Glutamatergic neuron (in vitro differentiated cells): ENCODE measurements around the gene C11orf97. TPM values are rescaled to one million over a fixed set of nuclear protein-coding genes. Genes with fewer than 3 reads are reported as not detected.

Experiments used
- DNase-seq: peaks from one replicate; pipeline ENCODE4 v3.0.0; 2022
- H3K27ac Mint-ChIP-seq: one replicate; pipeline ENCODE4 v1.8.0; 2020; ENCODE audit warnings: mild to moderate bottlenecking, mixed read lengths, inconsistent platforms; ENCODE audit not compliant: unreplicated experiment
- H3K27me3 Mint-ChIP-seq: one replicate; pipeline ENCODE4 v1.8.0; 2020; ENCODE audit warnings: mild to moderate bottlenecking, moderate library complexity, mixed read lengths, inconsistent platforms; ENCODE audit not compliant: unreplicated experiment
- H3K36me3 Mint-ChIP-seq: one replicate; pipeline ENCODE4 v1.8.0; 2020; ENCODE audit warnings: mild to moderate bottlenecking, mixed read lengths, inconsistent platforms; ENCODE audit not compliant: unreplicated experiment
- H3K4me1 Mint-ChIP-seq: one replicate; pipeline ENCODE4 v1.8.0; 2020; ENCODE audit warnings: mild to moderate bottlenecking, low read depth, mixed read lengths, inconsistent platforms; ENCODE audit not compliant: unreplicated experiment
- H3K4me3 Mint-ChIP-seq: one replicate; pipeline ENCODE4 v1.8.0; 2020; ENCODE audit warnings: mild to moderate bottlenecking, mixed read lengths, inconsistent platforms; ENCODE audit not compliant: unreplicated experiment
- H3K9me3 Mint-ChIP-seq: one replicate; pipeline ENCODE4 v1.8.0; 2020; ENCODE audit warnings: mild to moderate bottlenecking, moderate library complexity, mixed read lengths, inconsistent platforms; ENCODE audit not compliant: unreplicated experiment
- total RNA-seq: library from RNA; stranded (reverse); fragmentation: NEBNext Ultra II Directional; extraction: Animal tissue kit (Norgen Biotek cat#: 25700); gene quantifications from one replicate; pipeline ENCODE4 v1.2.1, GENCODE V29; 2021; ENCODE audit not compliant: unreplicated experiment
- TF ChIP-seq, protein P1 (sequence below): fragments of 200-600 bp; sonication (generic); IDR thresholded peaks from one replicate; pipeline ENCODE4 v1.5.0; 2021; ENCODE audit not compliant: partially characterized antibody, unreplicated experiment

The C11orf97 gene
- total RNA-seq, 1 donor from 2014 or later: not detected

DNA sequence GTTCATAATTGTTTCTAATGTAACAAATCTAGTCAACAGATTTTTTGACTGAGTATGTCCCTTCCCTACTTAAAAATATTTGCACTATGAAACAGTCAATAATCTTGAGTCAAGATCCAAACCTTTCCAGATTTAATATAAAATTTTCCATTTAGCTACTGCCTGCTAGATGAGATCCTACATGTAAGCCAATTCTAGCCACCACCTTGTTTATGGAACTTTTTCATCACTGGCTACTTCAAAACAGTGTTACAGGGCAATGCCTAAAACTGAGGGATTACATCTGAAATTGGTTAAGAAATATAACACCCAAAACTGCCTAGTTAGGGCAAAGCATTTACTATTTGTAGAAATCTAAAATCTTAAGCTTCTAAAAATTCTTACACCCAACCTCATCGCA lies 20.9 kb downstream of the C11orf97 start:
- Mint-ChIP-seq H3K27me3 (no peaks in the 10 kb centered on the region), H3K9me3 (no peaks in the 10 kb centered on the region), H3K4me1 (no peaks in the 10 kb centered on the region), H3K27ac (no peak overlapping the region), H3K36me3 (no peaks in the 10 kb centered on the region), H3K4me3 (no peak overlapping the region)
- no peak for DNase-seq
- TF ChIP-seq, protein P1, sequence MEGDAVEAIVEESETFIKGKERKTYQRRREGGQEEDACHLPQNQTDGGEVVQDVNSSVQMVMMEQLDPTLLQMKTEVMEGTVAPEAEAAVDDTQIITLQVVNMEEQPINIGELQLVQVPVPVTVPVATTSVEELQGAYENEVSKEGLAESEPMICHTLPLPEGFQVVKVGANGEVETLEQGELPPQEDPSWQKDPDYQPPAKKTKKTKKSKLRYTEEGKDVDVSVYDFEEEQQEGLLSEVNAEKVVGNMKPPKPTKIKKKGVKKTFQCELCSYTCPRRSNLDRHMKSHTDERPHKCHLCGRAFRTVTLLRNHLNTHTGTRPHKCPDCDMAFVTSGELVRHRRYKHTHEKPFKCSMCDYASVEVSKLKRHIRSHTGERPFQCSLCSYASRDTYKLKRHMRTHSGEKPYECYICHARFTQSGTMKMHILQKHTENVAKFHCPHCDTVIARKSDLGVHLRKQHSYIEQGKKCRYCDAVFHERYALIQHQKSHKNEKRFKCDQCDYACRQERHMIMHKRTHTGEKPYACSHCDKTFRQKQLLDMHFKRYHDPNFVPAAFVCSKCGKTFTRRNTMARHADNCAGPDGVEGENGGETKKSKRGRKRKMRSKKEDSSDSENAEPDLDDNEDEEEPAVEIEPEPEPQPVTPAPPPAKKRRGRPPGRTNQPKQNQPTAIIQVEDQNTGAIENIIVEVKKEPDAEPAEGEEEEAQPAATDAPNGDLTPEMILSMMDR: no peak

DNA sequence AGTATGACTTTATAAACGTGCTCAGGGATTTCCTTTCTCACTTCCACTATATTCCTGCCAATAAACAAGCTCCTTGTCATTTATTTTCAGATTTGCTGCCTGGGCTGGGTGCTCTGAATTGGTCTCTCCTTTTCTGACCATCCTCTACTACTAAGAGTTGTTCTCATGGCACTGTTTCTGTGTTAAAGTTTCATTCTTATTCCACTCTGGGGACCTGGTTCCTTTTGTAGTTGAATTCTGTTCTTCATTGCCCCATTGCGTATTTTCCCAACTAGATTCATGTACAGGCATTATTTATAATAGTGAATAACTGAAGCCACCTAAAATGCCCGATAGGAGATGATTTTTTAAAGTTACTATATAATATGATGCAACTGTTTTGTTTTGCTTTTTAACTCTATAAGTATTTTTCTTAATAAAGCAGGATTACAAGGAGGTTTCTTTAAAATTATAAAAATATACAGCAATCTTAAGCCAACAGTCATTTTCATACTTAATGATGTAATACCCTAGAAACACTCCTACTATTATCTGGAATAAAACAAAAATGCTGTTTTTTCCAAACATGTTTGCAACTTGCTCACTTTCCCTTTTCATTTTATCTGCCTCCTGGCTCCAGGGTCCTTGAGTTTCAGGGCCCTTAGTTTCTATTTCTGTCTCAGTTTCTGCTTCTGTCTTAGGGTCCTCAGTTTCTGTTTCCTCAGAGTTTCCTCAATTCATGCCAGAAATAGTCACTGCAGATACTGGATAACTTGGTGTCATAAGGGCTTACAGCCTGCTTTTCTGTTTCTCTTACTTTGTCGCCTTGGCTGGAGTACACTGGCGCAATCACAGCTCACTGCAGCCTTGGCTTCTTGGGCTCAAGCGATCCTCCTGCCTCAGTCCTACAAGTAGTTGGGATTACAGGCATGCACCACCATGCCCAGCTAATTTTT lies 21.7 kb downstream of the C11orf97 start:
- no peaks in the 10 kb centered on the region for H3K9me3 Mint-ChIP-seq
- no peaks in the 10 kb centered on the region for H3K4me1 Mint-ChIP-seq
- H3K4me3 Mint-ChIP-seq: no peak overlapping the region
- TF ChIP-seq, protein P1: no peak
- no peak for DNase-seq
- H3K27ac Mint-ChIP-seq: no peak overlapping the region
- no peaks in the 10 kb centered on the region for H3K36me3 Mint-ChIP-seq
- H3K27me3 Mint-ChIP-seq: no peaks in the 10 kb centered on the region

DNA sequence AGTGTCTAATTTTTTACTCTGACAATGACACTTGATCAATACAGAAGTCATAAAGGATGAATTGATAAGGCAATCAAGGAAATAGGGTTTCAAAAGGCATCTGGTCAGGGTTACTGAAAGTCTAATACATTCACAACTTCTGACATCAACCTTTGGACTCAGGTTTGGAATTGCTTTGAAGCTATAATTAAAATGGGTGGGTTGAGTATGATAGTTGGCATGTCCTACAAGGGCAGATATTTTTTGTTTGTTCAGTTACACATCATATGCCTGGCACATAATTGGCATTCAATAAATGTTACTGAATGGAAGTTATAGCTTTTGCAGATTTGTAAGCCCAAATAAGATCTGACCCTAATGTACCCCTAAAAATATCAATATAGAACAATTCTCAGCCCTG lies 24.1 kb downstream of the C11orf97 start:
- no peaks in the 10 kb centered on the region for H3K9me3 Mint-ChIP-seq
- no peaks in the 10 kb centered on the region for H3K27me3 Mint-ChIP-seq
- H3K4me1 Mint-ChIP-seq: no peaks in the 10 kb centered on the region
- H3K4me3 Mint-ChIP-seq: no peak overlapping the region
- no peak for DNase-seq
- H3K36me3 Mint-ChIP-seq: no peaks in the 10 kb centered on the region
- TF ChIP-seq, protein P1: no peak
- no peak overlapping the region for H3K27ac Mint-ChIP-seq

DNA sequence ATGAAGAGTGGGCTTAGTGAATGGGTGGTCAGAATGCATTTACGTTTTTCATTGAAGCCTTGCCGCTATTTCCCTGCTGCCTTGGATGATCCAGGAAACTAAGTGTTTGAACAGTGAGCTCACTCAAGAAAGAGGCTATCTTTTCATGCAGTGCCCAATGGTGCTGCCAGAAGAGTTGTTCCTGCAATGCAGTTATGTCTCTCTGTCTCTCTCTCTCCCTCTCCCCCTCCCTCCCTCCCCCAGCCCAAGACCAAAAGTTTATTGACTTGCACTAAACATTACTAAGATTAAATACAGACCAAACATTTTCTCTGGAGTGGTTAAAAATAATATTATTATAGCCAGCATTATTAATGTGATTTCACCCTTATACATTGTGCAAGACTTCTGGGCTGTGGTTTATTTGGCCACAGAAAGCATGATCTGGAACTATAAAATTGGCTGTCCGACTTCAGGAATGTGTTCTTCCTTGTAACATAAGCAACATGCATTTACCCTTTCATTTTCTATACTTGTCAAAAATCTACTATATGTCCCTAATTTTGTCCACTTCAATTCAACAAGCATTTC lies 24.9 kb downstream of the C11orf97 start:
- Mint-ChIP-seq H3K27ac (no peak overlapping the region), H3K4me3 (no peak overlapping the region), H3K4me1 (no peaks in the 10 kb centered on the region), H3K27me3 (no peaks in the 10 kb centered on the region), H3K9me3 (no peaks in the 10 kb centered on the region), H3K36me3 (no peaks in the 10 kb centered on the region)
- DNase-seq: no peak
- TF ChIP-seq, protein P1: no peak

DNA sequence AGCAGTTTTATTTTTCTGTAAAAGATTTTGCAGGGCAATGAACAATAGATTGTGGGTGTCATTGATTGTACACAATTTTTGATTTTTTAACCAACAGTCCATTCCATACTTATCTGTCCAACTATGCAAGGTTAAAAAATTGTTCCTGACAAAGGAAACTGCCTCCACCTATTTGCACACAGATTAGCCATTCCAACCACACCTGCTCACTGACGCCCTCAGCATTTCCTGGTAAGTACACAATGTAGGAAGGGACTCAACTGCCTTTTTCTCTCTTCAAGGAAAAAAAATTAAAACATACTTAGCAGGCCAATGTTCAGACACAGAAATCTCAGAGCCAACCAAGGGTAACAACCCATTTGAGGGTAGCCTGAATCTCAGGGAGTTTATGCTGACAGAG lies 27.2 kb downstream of the C11orf97 start:
- Mint-ChIP-seq H3K4me1 (no peaks in the 10 kb centered on the region), H3K9me3 (peaks cover 2% of the 10 kb centered on the region), H3K27ac (no peak overlapping the region), H3K4me3 (no peak overlapping the region), H3K27me3 (peaks cover 2% of the 10 kb centered on the region), H3K36me3 (no peaks in the 10 kb centered on the region)
- DNase-seq: no peak
- TF ChIP-seq, protein P1: no peak
